ENCODE measurements around the gene PIP4P1.
A peak's percentile ranks its signal among the peaks of the same experiment; 100 is the strongest.
"Not testable (repeated sequence)": the region's sequence is repeated elsewhere in the genome, so short reads cannot be mapped to it uniquely, and the experiment has no call there.

The PIP4P1 gene

GRCh38 chr14:20461225-20462141 lies at the start of gene PIP4P1:
PIP4P1 (minus strand) TSS chr14:20461434; CDS start chr14:20461325, 109 bp downstream.
- POLR2A ChIA-PET, result interaction anchor here (0.6 to 2.5 kb wide), 15 partner anchors 8 to 804 kb away, joined by 3 to 27 read pairs (median 4); partner anchors contain the start of genes PARP2, PNP and TEP1
- TF ChIP-seq, protein P1, sequence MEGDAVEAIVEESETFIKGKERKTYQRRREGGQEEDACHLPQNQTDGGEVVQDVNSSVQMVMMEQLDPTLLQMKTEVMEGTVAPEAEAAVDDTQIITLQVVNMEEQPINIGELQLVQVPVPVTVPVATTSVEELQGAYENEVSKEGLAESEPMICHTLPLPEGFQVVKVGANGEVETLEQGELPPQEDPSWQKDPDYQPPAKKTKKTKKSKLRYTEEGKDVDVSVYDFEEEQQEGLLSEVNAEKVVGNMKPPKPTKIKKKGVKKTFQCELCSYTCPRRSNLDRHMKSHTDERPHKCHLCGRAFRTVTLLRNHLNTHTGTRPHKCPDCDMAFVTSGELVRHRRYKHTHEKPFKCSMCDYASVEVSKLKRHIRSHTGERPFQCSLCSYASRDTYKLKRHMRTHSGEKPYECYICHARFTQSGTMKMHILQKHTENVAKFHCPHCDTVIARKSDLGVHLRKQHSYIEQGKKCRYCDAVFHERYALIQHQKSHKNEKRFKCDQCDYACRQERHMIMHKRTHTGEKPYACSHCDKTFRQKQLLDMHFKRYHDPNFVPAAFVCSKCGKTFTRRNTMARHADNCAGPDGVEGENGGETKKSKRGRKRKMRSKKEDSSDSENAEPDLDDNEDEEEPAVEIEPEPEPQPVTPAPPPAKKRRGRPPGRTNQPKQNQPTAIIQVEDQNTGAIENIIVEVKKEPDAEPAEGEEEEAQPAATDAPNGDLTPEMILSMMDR (IDR thresholded peaks at IDR 0.05; ENCODE audit: control extremely low read depth, extremely low read depth, low read depth, missing control alignments), result no peak
- peak; percentile 92 for DNase-seq (ENCODE audit: extremely low spot score)
- CTCF ChIA-PET, result interaction anchor here (1.1 to 4.3 kb wide), 8 partner anchors 9 to 149 kb away, joined by 3 to 27 read pairs (median 3); partner anchors contain the start of gene TEP1

GRCh38 chr14:20508367-20508766 lies 47.1 kb upstream of the PIP4P1 start:
- POLR2A ChIA-PET, result no interaction called here
- TF ChIP-seq, protein P1 (IDR thresholded peaks at IDR 0.05; ENCODE audit: control extremely low read depth, extremely low read depth, low read depth, missing control alignments), result no peak
- DNase-seq (ENCODE audit: extremely low spot score), result no peak
- CTCF ChIA-PET, result no interaction called here

- POLR2A ChIA-PET, CTCF ChIA-PET: not testable (repeated sequence)
Observed at GRCh38 chr14:20507537-20507936, 46.3 kb upstream of the PIP4P1 start.

DNA sequence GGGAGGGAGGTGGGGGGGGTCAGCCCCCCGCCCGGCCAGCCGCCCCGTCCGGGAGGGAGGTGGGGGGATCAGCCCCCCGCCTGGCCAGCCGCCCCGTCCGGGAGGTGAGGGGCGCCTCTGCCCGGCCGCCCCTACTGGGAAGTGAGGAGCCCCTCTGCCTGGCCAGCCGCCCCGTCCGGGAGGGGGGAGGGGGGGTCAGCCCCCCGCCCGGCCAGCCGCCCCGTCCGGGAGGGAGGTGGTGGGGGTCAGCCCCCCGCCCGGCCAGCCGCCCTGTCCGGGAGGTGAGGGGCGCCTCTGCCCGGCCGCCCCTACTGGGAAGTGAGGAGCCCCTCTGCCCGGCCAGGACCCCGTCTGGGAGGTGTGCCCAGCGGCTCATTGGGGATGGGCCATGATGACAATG lies 45.5 kb upstream of the PIP4P1 start:
- CTCF ChIA-PET; POLR2A ChIA-PET; DNase-seq (ENCODE audit: extremely low spot score): not testable (repeated sequence)

More at GRCh38 chr14:20507537-20507936, 46.3 kb upstream of the PIP4P1 start:
- not testable (repeated sequence) for DNase-seq (ENCODE audit: extremely low spot score)

DNA sequence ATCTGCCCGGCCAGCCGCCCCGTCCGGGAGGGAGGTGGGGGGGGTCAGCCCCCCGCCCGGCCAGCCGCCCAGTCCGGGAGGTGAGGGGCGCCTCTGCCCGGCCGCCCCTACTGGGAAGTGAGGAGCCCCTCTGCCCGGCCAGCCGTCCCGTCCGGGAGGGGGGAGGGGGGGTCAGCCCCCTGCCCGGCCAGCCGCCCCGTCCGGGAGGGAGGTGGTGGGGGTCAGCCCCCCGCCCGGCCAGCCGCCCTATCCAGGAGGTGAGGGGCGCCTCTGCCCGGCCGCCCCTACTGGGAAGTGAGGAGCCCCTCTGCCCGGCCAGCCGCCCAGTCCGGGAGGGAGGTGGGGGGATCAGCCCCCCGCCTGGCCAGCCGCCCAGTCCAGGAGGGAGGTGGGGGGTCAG lies 45.0 kb upstream of the PIP4P1 start:
- CTCF ChIA-PET; POLR2A ChIA-PET; DNase-seq (ENCODE audit: extremely low spot score): not testable (repeated sequence)

DNA sequence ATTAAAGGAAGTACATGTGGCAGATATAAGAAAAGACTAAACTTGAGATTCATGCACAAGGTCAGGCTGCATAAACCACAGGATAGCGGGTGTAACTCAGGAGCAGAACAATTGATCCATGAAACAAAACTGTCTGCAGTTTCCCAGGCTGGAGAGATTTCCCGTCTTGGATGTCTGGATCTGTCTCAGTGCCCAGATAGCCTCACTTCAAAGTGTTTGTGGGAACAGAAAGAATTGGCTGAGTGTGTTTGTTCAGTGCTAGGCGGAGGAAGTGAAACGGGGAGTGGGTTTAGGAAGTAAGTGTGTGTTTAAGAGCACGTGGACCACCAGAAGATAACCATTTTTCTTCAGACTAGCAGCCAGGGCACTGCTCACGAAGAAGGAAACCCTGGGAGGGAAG lies 42.7 kb upstream of the PIP4P1 start:
- no peak for DNase-seq (ENCODE audit: extremely low spot score)
- ChIA-PET CTCF (no interaction called here), POLR2A (no interaction called here)
- TF ChIP-seq, protein P1 (IDR thresholded peaks at IDR 0.05; ENCODE audit: control extremely low read depth, extremely low read depth, low read depth, missing control alignments), result no peak

- POLR2A ChIA-PET, result no interaction called here
- CTCF ChIA-PET, result no interaction called here
- DNase-seq (ENCODE audit: extremely low spot score), result no peak
- TF ChIP-seq, protein P1 (IDR thresholded peaks at IDR 0.05; ENCODE audit: control extremely low read depth, extremely low read depth, low read depth, missing control alignments), result no peak
Observed at GRCh38 chr14:20501346-20501745, 40.1 kb upstream of the PIP4P1 start.

DNA sequence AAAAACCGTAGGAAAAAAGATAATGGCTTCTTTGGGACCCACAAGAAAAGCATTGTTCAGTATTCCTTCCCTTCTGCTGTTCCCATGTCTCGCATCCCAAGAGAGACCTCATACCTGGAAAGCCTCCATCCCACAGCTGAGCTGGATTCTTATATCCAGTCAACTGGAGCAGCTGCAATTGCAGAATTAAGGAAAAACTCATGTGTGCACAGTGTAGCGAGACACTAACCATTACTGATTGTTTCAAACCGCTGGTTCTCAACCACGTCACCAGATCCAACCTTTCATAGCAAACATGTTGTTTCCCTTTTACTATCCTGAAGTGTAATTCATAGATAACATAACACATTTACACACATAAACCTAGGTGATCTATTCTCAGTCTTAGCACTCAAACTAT lies 38.6 kb upstream of the PIP4P1 start:
- CTCF ChIA-PET, result interaction anchor here (0.9 kb wide), 1 partner anchor 11 kb away, joined by 3 read pairs; no protein-coding TSS in a partner anchor
- TF ChIP-seq, protein P1 (IDR thresholded peaks at IDR 0.05; ENCODE audit: control extremely low read depth, extremely low read depth, low read depth, missing control alignments), result no peak
- DNase-seq (ENCODE audit: extremely low spot score), result no peak
- POLR2A ChIA-PET, result no interaction called here
